ENCODE results near the gene SMYD3.

Gene SMYD3

GRCh38 chr1:246418565-246419312 is 88.3 kb downstream of the SMYD3 start:
- H3K27me3 ChIP-seq, result no peaks in the 10 kb centered on the region
- peaks cover 0 to 10% (median 4%) of the 10 kb centered on the region in 10 experiments; a peak in 5 of 20 replicates for H3K4me1 ChIP-seq
- no peak for TF ChIP-seq Cebpa-rat (IDR thresholded peaks at IDR 0.05)
- H3K36me3 ChIP-seq, result peaks cover 0 to 18% (median 12%) of the 10 kb centered on the region in 11 experiments; a peak in 14 of 22 replicates
- no peak overlapping the region for H3K4me3 ChIP-seq
- H3K9ac ChIP-seq, result no peak overlapping the region
- H4K20me1 ChIP-seq, result no peaks in the 10 kb centered on the region
- H3K9me3 ChIP-seq (replicated peaks in 1 of 11), result peaks cover 11 to 24% (median 19%) of the 10 kb centered on the region in 11 experiments; a peak in 19 of 22 replicates
- no peak overlapping the region for H3K4me2 ChIP-seq
- no peak overlapping the region for H3K27ac ChIP-seq

GRCh38 chr1:246417813-246418564 is 89.1 kb downstream of the SMYD3 start:
- Histone ChIP-seq H3K4me3 (no peak overlapping the region), H3K4me2 (no peak overlapping the region), H3K27ac (no peak overlapping the region), H3K4me1 (peaks cover 0 to 10% (median 4%) of the 10 kb centered on the region in 10 experiments; a peak in 5 of 20 replicates), H3K9me3 (replicated peaks in 1 of 11) (peaks cover 11 to 30% (median 20%) of the 10 kb centered on the region in 11 experiments; a peak in 19 of 22 replicates), H4K20me1 (no peaks in the 10 kb centered on the region), H3K27me3 (no peaks in the 10 kb centered on the region), H3K9ac (no peak overlapping the region), H3K36me3 (peaks cover 0 to 18% (median 12%) of the 10 kb centered on the region in 11 experiments; a peak in 14 of 22 replicates)
- no peak for TF ChIP-seq Cebpa-rat (IDR thresholded peaks at IDR 0.05)

GRCh38 chr1:246417152-246417812 is 89.8 kb downstream of the SMYD3 start:
- Histone ChIP-seq H3K4me2 (no peak overlapping the region; a peak in 2 of 22 replicates), H4K20me1 (no peaks in the 10 kb centered on the region), H3K4me3 (no peak overlapping the region), H3K36me3 (peaks cover 0 to 18% (median 12%) of the 10 kb centered on the region in 11 experiments; a peak in 14 of 22 replicates), H3K4me1 (peaks cover 0 to 10% (median 4%) of the 10 kb centered on the region in 10 experiments; a peak in 5 of 20 replicates), H3K27me3 (no peaks in the 10 kb centered on the region), H3K9me3 (replicated peaks in 1 of 11) (peaks cover 16 to 37% (median 26%) of the 10 kb centered on the region in 11 experiments; a peak in 21 of 22 replicates), H3K9ac (no peak overlapping the region), H3K27ac (no peak overlapping the region)
- TF ChIP-seq Cebpa-rat (IDR thresholded peaks at IDR 0.05), result no peak

GRCh38 chr1:246416261-246416660 is 90.8 kb downstream of the SMYD3 start:
- peaks cover 0 to 21% (median 12%) of the 10 kb centered on the region in 11 experiments; a peak in 15 of 22 replicates for H3K36me3 ChIP-seq
- no peaks in the 10 kb centered on the region for H4K20me1 ChIP-seq

GRCh38 chr1:246415028-246415427 is 92.1 kb downstream of the SMYD3 start:
- TF ChIP-seq Cebpa-rat (IDR thresholded peaks at IDR 0.05), result no peak
- H3K4me3 ChIP-seq, result no peak overlapping the region
- no peak overlapping the region for H3K27ac ChIP-seq
- H3K36me3 ChIP-seq, result peaks cover 0 to 21% (median 12%) of the 10 kb centered on the region in 11 experiments; a peak in 15 of 22 replicates
- no peaks in the 10 kb centered on the region for H3K27me3 ChIP-seq
- peaks cover 0 to 10% (median 4%) of the 10 kb centered on the region in 10 experiments; a peak in 5 of 20 replicates for H3K4me1 ChIP-seq
- H3K9ac ChIP-seq, result no peak overlapping the region
- no peak overlapping the region for H3K4me2 ChIP-seq
- H4K20me1 ChIP-seq, result no peaks in the 10 kb centered on the region
- peaks cover 16 to 38% (median 31%) of the 10 kb centered on the region in 11 experiments; a peak in 21 of 22 replicates for H3K9me3 ChIP-seq (replicated peaks in 1 of 11)

More at GRCh38 chr1:246416261-246416660, 90.8 kb downstream of the SMYD3 start:
- no peak for TF ChIP-seq Cebpa-rat (IDR thresholded peaks at IDR 0.05)
- Histone ChIP-seq H3K27me3 (no peaks in the 10 kb centered on the region), H3K9ac (no peak overlapping the region), H3K4me2 (no peak overlapping the region), H3K9me3 (replicated peaks in 1 of 11) (peaks cover 16 to 42% (median 31%) of the 10 kb centered on the region in 11 experiments; a peak in 21 of 22 replicates), H3K27ac (no peak overlapping the region), H3K4me1 (peaks cover 0 to 10% (median 4%) of the 10 kb centered on the region in 10 experiments; a peak in 5 of 20 replicates), H3K4me3 (no peak overlapping the region)

- Histone ChIP-seq H3K36me3 (peaks cover 0 to 11% (median 6%) of the 10 kb centered on the region in 11 experiments; a peak in 13 of 22 replicates), H3K27me3 (no peaks in the 10 kb centered on the region), H3K4me2 (no peak overlapping the region), H3K4me3 (no peak overlapping the region), H4K20me1 (no peaks in the 10 kb centered on the region), H3K4me1 (peaks cover 0 to 10% (median 4%) of the 10 kb centered on the region in 10 experiments; a peak in 5 of 20 replicates), H3K27ac (no peak overlapping the region), H3K9ac (no peak overlapping the region), H3K9me3 (replicated peaks in 1 of 11) (peaks cover 5 to 22% (median 17%) of the 10 kb centered on the region in 11 experiments; a peak in 18 of 22 replicates)
- no peak for TF ChIP-seq Cebpa-rat (IDR thresholded peaks at IDR 0.05)
Measured at GRCh38 chr1:246413430-246413829, 93.6 kb downstream of the SMYD3 start.

GRCh38 chr1:246404078-246404477 is 103.0 kb downstream of the SMYD3 start:
- no peak overlapping the region for H3K4me2 ChIP-seq
- H3K27ac ChIP-seq, result no peak overlapping the region
- H3K36me3 ChIP-seq, result no peaks in the 10 kb centered on the region
- no peaks in the 10 kb centered on the region for H3K9me3 ChIP-seq (replicated peaks in 1 of 11)
- no peak overlapping the region for H3K4me3 ChIP-seq
- H4K20me1 ChIP-seq, result 0 out of 22 replicates have a peak, but pooled peaks cover 0 to 2% (median 0%) of the 10 kb centered on the region in 11 experiments
- no peak overlapping the region for H3K9ac ChIP-seq
- no peaks in the 10 kb centered on the region for H3K4me1 ChIP-seq
- no peaks in the 10 kb centered on the region for H3K27me3 ChIP-seq
- TF ChIP-seq Cebpa-rat (IDR thresholded peaks at IDR 0.05), result no peak

- no peak for TF ChIP-seq Cebpa-rat (IDR thresholded peaks at IDR 0.05)
- Histone ChIP-seq H3K27ac (no peak overlapping the region), H3K9ac (no peak overlapping the region), H3K4me1 (no peaks in the 10 kb centered on the region), H3K36me3 (peaks cover 0 to 9% (median 0%) of the 10 kb centered on the region in 11 experiments; a peak in 2 of 22 replicates), H3K27me3 (no peaks in the 10 kb centered on the region), H3K4me2 (no peak overlapping the region), H3K4me3 (no peak overlapping the region), H4K20me1 (0 out of 22 replicates have a peak, but pooled peaks cover 0 to 2% (median 0%) of the 10 kb centered on the region in 11 experiments), H3K9me3 (replicated peaks in 1 of 11) (peaks cover 0 to 16% (median 9%) of the 10 kb centered on the region in 11 experiments; a peak in 9 of 22 replicates)
Measured at GRCh38 chr1:246398126-246398813, 108.8 kb downstream of the SMYD3 start.

Measured in BLaER1 treated with 17β-estradiol and CSF1 and Interleukin-3, amounts not matched to agents 10 nM and 100 nM (cell line).